Suprapubic skin (tissue), 4 donors: Measurements from ENCODE around the gene PRSS56. TPM values are rescaled to one million over a fixed set of nuclear protein-coding genes. Genes with fewer than 3 reads are reported as not detected.

Source experiments
- DNase-seq, 2 donors: peaks; one replicate each; pipeline ENCODE4 v3.0.0-alpha.2; 2019; ENCODE audit warnings: low spot score in 2 of 2
- H3K27ac ChIP-seq: fragments of 200-600 bp; sonication (generic); one replicate; pipeline ENCODE4 v1.5.1; 2019
- H3K27me3 ChIP-seq: fragments of 200-600 bp; sonication (generic); one replicate; pipeline ENCODE4 v1.5.1; 2019
- H3K36me3 ChIP-seq: fragments of 200-600 bp; sonication (generic); one replicate; pipeline ENCODE4 v1.5.1; 2019
- H3K4me1 ChIP-seq: fragments of 200-600 bp; sonication (generic); one replicate; pipeline ENCODE4 v1.5.1; 2019
- H3K4me3 ChIP-seq: fragments of 200-600 bp; sonication (generic); one replicate; pipeline ENCODE4 v1.5.1; 2019; ENCODE audit warnings: mild to moderate bottlenecking
- H3K9me3 ChIP-seq: fragments of 200-600 bp; sonication (generic); one replicate; pipeline ENCODE4 v1.5.1; 2019
- EP300 ChIP-seq: sonication (generic); formaldehyde crosslinking; IDR thresholded peaks from one replicate; pipeline ENCODE4 v1.6.1; 2017; ENCODE audit warnings: antibody characterized with exemption
- POLR2A ChIP-seq, 2 donors: fragments of 450-650 bp; IDR thresholded peaks; one replicate each; pipeline ENCODE4 v1.6.1; 2017; ENCODE audit warnings: antibody characterized with exemption in 2 of 2, mild to moderate bottlenecking in 2 of 2, moderate library complexity in 2 of 2
- POLR2AphosphoS5 ChIP-seq, 3 donors: sonication (generic); formaldehyde crosslinking; IDR thresholded peaks; one replicate each; pipeline ENCODE4 v1.6.1; 2017; ENCODE audit warnings: antibody characterized with exemption in 3 of 3
- WGBS: methylation state at CpG from one replicate; pipeline ENCODE4 v1.1.5; 2018; 5-methylcytosine and 5-hydroxymethylcytosine counted together
- total RNA-seq, 4 donors: library from RNA; depleted of rRNA; stranded (reverse); fragments of >200 nt; gene quantifications; one replicate each; pipeline ENCODE4 v1.1.0, GENCODE V29; 2016
- TF ChIP-seq, protein P1 (sequence below), 2 donors: fragments of 200-600 bp in 1 of 2; fragments of 450-650 bp in 1 of 2; sonication (generic) in 1 of 2; IDR thresholded peaks; one replicate each; pipeline ENCODE4 v1.5.1; 2016 to 2019; ENCODE audit warnings: antibody characterized with exemption in 2 of 2, mild to moderate bottlenecking in 1 of 2, moderate library complexity in 1 of 2

PRSS56 gene
- total RNA-seq, 4 donors from 2014 or later = not detected

DNA sequence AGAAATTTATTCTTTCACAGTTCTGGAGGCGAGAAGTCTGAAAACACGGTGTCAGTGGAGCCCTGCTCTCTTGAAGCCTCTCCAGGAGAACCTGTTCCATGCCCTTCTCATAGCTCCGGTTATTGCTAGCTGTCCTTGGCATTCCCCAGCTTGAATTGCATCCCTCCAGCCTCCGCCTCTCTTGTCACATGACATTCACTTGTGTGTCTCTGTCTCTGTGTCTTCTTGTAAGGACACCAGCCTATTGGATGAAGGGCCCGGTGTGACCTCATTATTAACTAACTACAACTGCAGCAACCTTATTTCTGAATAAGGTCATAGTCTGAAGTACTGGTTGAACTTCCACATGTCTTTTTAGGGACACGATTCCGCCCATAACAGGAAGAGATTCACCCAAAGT is 4.5 kb upstream of the PRSS56 start:
- no peak for DNase-seq
- Histone ChIP-seq H3K9me3 (no peaks in the 10 kb centered on the region), H3K4me1 (no peaks in the 10 kb centered on the region), H3K27ac (no peak overlapping the region), H3K4me3 (no peak overlapping the region), H3K27me3 (peaks cover 38% of the 10 kb centered on the region), H3K36me3 (no peaks in the 10 kb centered on the region)
- TF ChIP-seq EP300 (no peak), POLR2AphosphoS5 (IDR thresholded peaks at IDR 0.05) (no peak), POLR2A (IDR thresholded peaks at IDR 0.05) (no peak)
- TF ChIP-seq, protein P1, sequence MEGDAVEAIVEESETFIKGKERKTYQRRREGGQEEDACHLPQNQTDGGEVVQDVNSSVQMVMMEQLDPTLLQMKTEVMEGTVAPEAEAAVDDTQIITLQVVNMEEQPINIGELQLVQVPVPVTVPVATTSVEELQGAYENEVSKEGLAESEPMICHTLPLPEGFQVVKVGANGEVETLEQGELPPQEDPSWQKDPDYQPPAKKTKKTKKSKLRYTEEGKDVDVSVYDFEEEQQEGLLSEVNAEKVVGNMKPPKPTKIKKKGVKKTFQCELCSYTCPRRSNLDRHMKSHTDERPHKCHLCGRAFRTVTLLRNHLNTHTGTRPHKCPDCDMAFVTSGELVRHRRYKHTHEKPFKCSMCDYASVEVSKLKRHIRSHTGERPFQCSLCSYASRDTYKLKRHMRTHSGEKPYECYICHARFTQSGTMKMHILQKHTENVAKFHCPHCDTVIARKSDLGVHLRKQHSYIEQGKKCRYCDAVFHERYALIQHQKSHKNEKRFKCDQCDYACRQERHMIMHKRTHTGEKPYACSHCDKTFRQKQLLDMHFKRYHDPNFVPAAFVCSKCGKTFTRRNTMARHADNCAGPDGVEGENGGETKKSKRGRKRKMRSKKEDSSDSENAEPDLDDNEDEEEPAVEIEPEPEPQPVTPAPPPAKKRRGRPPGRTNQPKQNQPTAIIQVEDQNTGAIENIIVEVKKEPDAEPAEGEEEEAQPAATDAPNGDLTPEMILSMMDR (IDR thresholded peaks at IDR 0.05) = no peak
- WGBS = 83% methylated on average over 7 of the region's 7 CpGs

GRCh38 chr2:232516551-232516950 is 3.6 kb upstream of the PRSS56 start:
- H3K4me1 ChIP-seq = no peaks in the 10 kb centered on the region
- H3K27me3 ChIP-seq = peaks cover 39% of the 10 kb centered on the region
- no peaks in the 10 kb centered on the region for H3K9me3 ChIP-seq
- H3K27ac ChIP-seq = no peak overlapping the region
- no peaks in the 10 kb centered on the region for H3K36me3 ChIP-seq
- TF ChIP-seq, protein P1 (IDR thresholded peaks at IDR 0.05) = no peak
- TF ChIP-seq POLR2AphosphoS5 (IDR thresholded peaks at IDR 0.05) = no peak
- no peak for TF ChIP-seq EP300
- TF ChIP-seq POLR2A (IDR thresholded peaks at IDR 0.05) = no peak
- H3K4me3 ChIP-seq = no peak overlapping the region
- no peak for DNase-seq
- WGBS = 81% methylated on average over 3 of the region's 3 CpGs

- peaks cover 58% of the 10 kb centered on the region for H3K27me3 ChIP-seq
- TF ChIP-seq POLR2A (IDR thresholded peaks at IDR 0.05) = no peak
- TF ChIP-seq POLR2AphosphoS5 (IDR thresholded peaks at IDR 0.05) = no peak
- TF ChIP-seq, protein P1 (IDR thresholded peaks at IDR 0.05) = no peak
- TF ChIP-seq EP300 = no peak
- DNase-seq = no peak
- no peaks in the 10 kb centered on the region for H3K36me3 ChIP-seq
- no peak overlapping the region for H3K27ac ChIP-seq
- no peaks in the 10 kb centered on the region for H3K9me3 ChIP-seq
- 83% methylated on average over 2 of the region's 6 CpGs for WGBS
- H3K4me1 ChIP-seq = peaks cover 22% of the 10 kb centered on the region
- no peak overlapping the region for H3K4me3 ChIP-seq
Observed at GRCh38 chr2:232518844-232519243, 1.3 kb upstream of the PRSS56 start.

DNA sequence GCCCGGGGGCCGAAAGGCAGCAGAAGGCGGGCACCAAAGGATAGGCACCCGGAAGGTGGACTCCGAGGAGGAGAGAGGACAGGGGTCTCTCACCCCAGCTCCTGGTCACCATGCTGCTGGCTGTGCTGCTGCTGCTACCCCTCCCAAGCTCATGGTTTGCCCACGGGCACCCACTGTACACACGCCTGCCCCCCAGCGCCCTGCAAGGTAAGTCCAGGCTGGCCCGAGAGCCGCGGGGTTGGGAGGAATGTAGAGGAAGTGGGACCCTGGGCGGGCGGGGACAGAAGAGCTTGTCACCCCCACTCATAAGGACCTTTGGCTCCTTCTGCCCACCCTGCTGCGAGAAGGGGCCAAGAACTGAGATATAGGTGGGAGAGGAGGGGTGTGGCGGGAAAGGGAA is 301 bp downstream of the PRSS56 start:
- Histone ChIP-seq H3K9me3 (no peaks in the 10 kb centered on the region), H3K4me3 (no peak overlapping the region), H3K27me3 (peaks cover 74% of the 10 kb centered on the region), H3K4me1 (peaks cover 30% of the 10 kb centered on the region), H3K36me3 (no peaks in the 10 kb centered on the region), H3K27ac (no peak overlapping the region)
- no peak for DNase-seq
- 65% methylated on average over 15 of the region's 15 CpGs for WGBS
- TF ChIP-seq POLR2AphosphoS5 (IDR thresholded peaks at IDR 0.05) (no peak), EP300 (no peak), POLR2A (IDR thresholded peaks at IDR 0.05) (no peak)
- TF ChIP-seq, protein P1 (IDR thresholded peaks at IDR 0.05) = no peak

GRCh38 chr2:232521098-232521497 is 910 bp downstream of the PRSS56 start:
- H3K36me3 ChIP-seq = no peaks in the 10 kb centered on the region
- no peak for DNase-seq
- peaks cover 35% of the 10 kb centered on the region for H3K4me1 ChIP-seq
- no peaks in the 10 kb centered on the region for H3K9me3 ChIP-seq
- H3K27ac ChIP-seq = no peak overlapping the region
- no peak overlapping the region for H3K4me3 ChIP-seq
- peaks cover 80% of the 10 kb centered on the region for H3K27me3 ChIP-seq
- WGBS = 91% methylated on average over 11 of the region's 14 CpGs
- TF ChIP-seq, protein P1 (IDR thresholded peaks at IDR 0.05) = no peak
- TF ChIP-seq POLR2A (IDR thresholded peaks at IDR 0.05) (no peak), EP300 (no peak), POLR2AphosphoS5 (IDR thresholded peaks at IDR 0.05) (no peak)
